Left renal cortex interstitium (tissue), 4 donors: Measurements from ENCODE around the gene SNRPA. TPM values are rescaled to one million over a fixed set of nuclear protein-coding genes. Genes with fewer than 3 reads are reported as not detected.
"Not testable (repeated sequence)": the region's sequence is repeated elsewhere in the genome, so short reads cannot be mapped to it uniquely, and the experiment has no call there.

Experiments
- DNase-seq, 4 donors: peaks; one replicate each; pipeline ENCODE4 v3.0.0-alpha.2; 2013; ENCODE audit warnings: low read depth in 4 of 4, low spot score in 2 of 4, missing footprints in 1 of 4
- polyA plus RNA-seq, 4 donors: library from polyadenylated mRNA; unstranded; fragments of 120-200 nt; gene quantifications; one replicate each; pipeline ENCODE4 v1.2.1, GENCODE V29; 2013; ENCODE audit not compliant: insufficient read length in 4 of 4

Gene SNRPA
- polyA plus RNA-seq, 4 donors = 107 to 135 (median 124) TPM

GRCh38 chr19:40743926-40744325 is 7.1 kb upstream of the SNRPA start:
- no peak for DNase-seq

GRCh38 chr19:40744554-40745401 is 6.2 kb upstream of the SNRPA start:
- no peak for DNase-seq

GRCh38 chr19:40745402-40745780 is 5.6 kb upstream of the SNRPA start:
- no peak for DNase-seq

- no peak for DNase-seq
These were observed 3.5 kb upstream of the SNRPA start for GRCh38 chr19:40747536-40747935.

- peak; percentile 99 to 100 (median 100) for DNase-seq
These were observed 737 bp upstream of the SNRPA start, which contains the start of gene ACTMAP for GRCh38 chr19:40750058-40750873. Gene ACTMAP (minus strand): TSS chr19:40750477. CDS start chr19:40749803, 674 bp downstream.

GRCh38 chr19:40752257-40752781 is 1.3 kb downstream of the SNRPA start:
- no peak for DNase-seq

- DNase-seq = no peak
These were observed 3.7 kb downstream of the SNRPA start for GRCh38 chr19:40754611-40755247.

GRCh38 chr19:40755248-40755624 is 4.2 kb downstream of the SNRPA start:
- DNase-seq = no peak

GRCh38 chr19:40755791-40756190 is 4.8 kb downstream of the SNRPA start:
- DNase-seq = no peak

GRCh38 chr19:40756502-40757110 is 5.6 kb downstream of the SNRPA start:
- DNase-seq = no peak

GRCh38 chr19:40758491-40758890 is 7.5 kb downstream of the SNRPA start:
- DNase-seq = no peak

- DNase-seq = no peak
These were observed 8.3 kb downstream of the SNRPA start for GRCh38 chr19:40759352-40759751.

GRCh38 chr19:40762754-40763470 is 11.9 kb downstream of the SNRPA start:
- no peak for DNase-seq

GRCh38 chr19:40763526-40763925 is 12.5 kb downstream of the SNRPA start:
- DNase-seq = no peak

GRCh38 chr19:40763963-40764362 is 13.0 kb downstream of the SNRPA start:
- DNase-seq = no peak

GRCh38 chr19:40766385-40766784 is 15.4 kb downstream of the SNRPA start:
- DNase-seq = not testable (repeated sequence)

GRCh38 chr19:40768869-40769268 is 17.9 kb downstream of the SNRPA start:
- DNase-seq = no peak

GRCh38 chr19:40771101-40771862 is 20.3 kb downstream of the SNRPA start:
- DNase-seq = not testable (repeated sequence)
